Activated T-helper 2 cell treated with anti-CD3 and anti-CD28 coated beads, Interferon-gamma antibody, Interleukin-2, Interleukin-4, amounts not matched to agents 10 μg/mL and 5 μg/mL and 100 μg/mL, durations not matched to agents 14 hours and 24 hours and 36 hours (primary cell): Measurements from ENCODE around the gene ZFR2. TPM values are rescaled to one million over a fixed set of nuclear protein-coding genes. Genes with fewer than 3 reads are reported as not detected.
"Not testable (repeated sequence)": the region's sequence is repeated elsewhere in the genome, so short reads cannot be mapped to it uniquely, and the experiment has no call there.

ENCODE experiments used
- DNase-seq: peaks from one replicate; pipeline ENCODE4 v3.0.0; 2021; ENCODE audit warnings: low spot score
- H3K27ac Mint-ChIP-seq: one replicate; pipeline ENCODE4 v1.8.0; 2021; ENCODE audit warnings: mixed read lengths
- H3K27me3 Mint-ChIP-seq: one replicate; pipeline ENCODE4 v1.8.0; 2021; ENCODE audit warnings: low read depth, mixed read lengths
- H3K36me3 Mint-ChIP-seq: one replicate; pipeline ENCODE4 v1.8.0; 2021; ENCODE audit warnings: low read depth, mixed read lengths
- H3K4me1 Mint-ChIP-seq: one replicate; pipeline ENCODE4 v1.8.0; 2021; ENCODE audit warnings: low read depth, mixed read lengths
- H3K4me3 Mint-ChIP-seq: one replicate; pipeline ENCODE4 v1.8.0; 2021; ENCODE audit warnings: low read depth, mild to moderate bottlenecking, moderate library complexity, mixed read lengths
- H3K9me3 Mint-ChIP-seq: one replicate; pipeline ENCODE4 v1.8.0; 2021; ENCODE audit warnings: mixed read lengths
- intact Hi-C: fragments of 100-400 bp; cut with micrococcal nuclease; formaldehyde crosslinking; loops from one replicate; pipeline ENCODE4 v1.15.1; 2023
- total RNA-seq: library from RNA; stranded (reverse); gene quantifications from 2 replicates; pipeline ENCODE4 v1.2.3, GENCODE V29; 2022

The ZFR2 gene
- total RNA-seq, 1 donor from 2014 or later, result 0.27 TPM

GRCh38 chr19:3765121-3765520 is 103.7 kb downstream of the ZFR2 start:
- Mint-ChIP-seq H3K27me3 (no peaks in the 10 kb centered on the region), H3K4me1 (peaks cover 16% of the 10 kb centered on the region), H3K4me3 (no peak overlapping the region), H3K27ac (no peak overlapping the region), H3K36me3 (peaks cover 25% of the 10 kb centered on the region), H3K9me3 (no peaks in the 10 kb centered on the region)
- no peak for DNase-seq
- intact Hi-C loops, result loop anchor here (10.0 kb wide), 2 partner anchors 220 to 420 kb away; partner anchors contain the start of genes ANKRD24, EEF2 and SIRT6

- H3K27me3 Mint-ChIP-seq, result no peaks in the 10 kb centered on the region
- H3K4me1 Mint-ChIP-seq, result peaks cover 16% of the 10 kb centered on the region
- intact Hi-C loops, result loop anchor here (2.0 to 10.0 kb wide), 4 partner anchors 50 to 575 kb away; partner anchors contain the start of genes ANKRD24, EEF2, NCLN and SIRT6
- H3K9me3 Mint-ChIP-seq, result no peaks in the 10 kb centered on the region
- peak within 1 kb of the TSS; percentile 100 for H3K4me3 Mint-ChIP-seq
- DNase-seq, result peak; percentile 100
- H3K27ac Mint-ChIP-seq, result peak within 1 kb of the TSS; percentile 99
- H3K36me3 Mint-ChIP-seq, result peaks cover 31% of the 10 kb centered on the region
Measured at GRCh38 chr19:3762501-3763459, 106.1 kb downstream of the ZFR2 start, which contains the start of gene MRPL54. Gene MRPL54 (plus strand): TSS chr19:3762682. CDS start chr19:3762701, 19 bp downstream.

- Mint-ChIP-seq H3K27ac (peak overlapping the region; percentile 99), H3K4me1 (peaks cover 16% of the 10 kb centered on the region), H3K27me3 (no peaks in the 10 kb centered on the region), H3K4me3 (peak overlapping the region; percentile 100), H3K36me3 (peaks cover 31% of the 10 kb centered on the region), H3K9me3 (no peaks in the 10 kb centered on the region)
- intact Hi-C loops, result loop anchor here (2.0 to 10.0 kb wide), 4 partner anchors 51 to 575 kb away; partner anchors contain the start of genes ANKRD24, EEF2, NCLN and SIRT6
- DNase-seq, result no peak
Measured at GRCh38 chr19:3762130-3762473, 106.7 kb downstream of the ZFR2 start.

- intact Hi-C loops, result loop anchor here (2.0 to 10.0 kb wide), 4 partner anchors 51 to 574 kb away; partner anchors contain the start of genes ANKRD24, EEF2, NCLN and SIRT6
- Mint-ChIP-seq H3K4me3 (peak within 1 kb of the TSS; percentile 100), H3K4me1 (peaks cover 17% of the 10 kb centered on the region)
Measured at GRCh38 chr19:3761382-3762129, 107.3 kb downstream of the ZFR2 start, which contains the start of gene APBA3. Gene APBA3 (minus strand): TSS chr19:3761692. CDS start chr19:3760264, 1,428 bp downstream.

GRCh38 chr19:3760871-3761361 is 107.9 kb downstream of the ZFR2 start:
- intact Hi-C loops, result loop anchor here (5.0 to 10.0 kb wide), 3 partner anchors 224 to 574 kb away; partner anchors contain the start of genes ANKRD24, EEF2, NCLN and SIRT6
- peak overlapping the region; percentile 95 for H3K27ac Mint-ChIP-seq
- peak overlapping the region; percentile 100 for H3K4me3 Mint-ChIP-seq
- no peak for DNase-seq
- no peaks in the 10 kb centered on the region for H3K27me3 Mint-ChIP-seq
- H3K36me3 Mint-ChIP-seq, result peaks cover 28% of the 10 kb centered on the region
- H3K4me1 Mint-ChIP-seq, result peaks cover 14% of the 10 kb centered on the region
- no peaks in the 10 kb centered on the region for H3K9me3 Mint-ChIP-seq

More at GRCh38 chr19:3761382-3762129, 107.3 kb downstream of the ZFR2 start, which contains the start of gene APBA3:
- peaks cover 31% of the 10 kb centered on the region for H3K36me3 Mint-ChIP-seq
- peak within 1 kb of the TSS; percentile 99 for H3K27ac Mint-ChIP-seq
- DNase-seq, result peak; percentile 92
- H3K27me3 Mint-ChIP-seq, result no peaks in the 10 kb centered on the region
- H3K9me3 Mint-ChIP-seq, result no peaks in the 10 kb centered on the region

GRCh38 chr19:3759482-3760254 is 109.2 kb downstream of the ZFR2 start:
- intact Hi-C loops, result loop anchor here (5.0 to 10.0 kb wide), 3 partner anchors 225 to 572 kb away; partner anchors contain the start of genes ANKRD24, EEF2, NCLN and SIRT6

GRCh38 chr19:3758297-3758696 is 110.5 kb downstream of the ZFR2 start:
- not testable (repeated sequence) for H3K4me3 Mint-ChIP-seq

More at GRCh38 chr19:3759482-3760254, 109.2 kb downstream of the ZFR2 start:
- H3K27me3 Mint-ChIP-seq, result no peaks in the 10 kb centered on the region
- H3K4me3 Mint-ChIP-seq, result peak overlapping the region; percentile 100
- H3K27ac Mint-ChIP-seq, result no peak overlapping the region
- no peak for DNase-seq
- peaks cover 19% of the 10 kb centered on the region for H3K4me1 Mint-ChIP-seq
- H3K9me3 Mint-ChIP-seq, result no peaks in the 10 kb centered on the region
- H3K36me3 Mint-ChIP-seq, result peaks cover 36% of the 10 kb centered on the region

GRCh38 chr19:3757705-3758104 is 111.1 kb downstream of the ZFR2 start:
- intact Hi-C loops, H3K9me3 Mint-ChIP-seq, H3K27ac Mint-ChIP-seq, H3K27me3 Mint-ChIP-seq, H3K4me3 Mint-ChIP-seq, DNase-seq: not testable (repeated sequence)
- H3K36me3 Mint-ChIP-seq, result peaks cover 39% of the 10 kb centered on the region
- H3K4me1 Mint-ChIP-seq, result peaks cover 12% of the 10 kb centered on the region

More at GRCh38 chr19:3758297-3758696, 110.5 kb downstream of the ZFR2 start:
- H3K27me3 Mint-ChIP-seq, DNase-seq, intact Hi-C loops, H3K27ac Mint-ChIP-seq, H3K9me3 Mint-ChIP-seq: not testable (repeated sequence)
- Mint-ChIP-seq H3K4me1 (peaks cover 18% of the 10 kb centered on the region), H3K36me3 (peaks cover 42% of the 10 kb centered on the region)

Other genes with a start within 250 kb of the ZFR2 start
- gene CACTIN, start 242.2 kb downstream of the ZFR2 start, total RNA-seq, result 32.8 and 36.2 TPM in 2 replicates
- gene PIP5K1C, start 168.6 kb downstream of the ZFR2 start, total RNA-seq, result 22.5 and 23.6 TPM in 2 replicates
- gene TJP3, start 160.7 kb downstream of the ZFR2 start, total RNA-seq, result 0.41 and 0.48 TPM in 2 replicates
- 45.4 and 50.0 TPM in 2 replicates for gene APBA3, start 107.3 kb downstream of the ZFR2 start, total RNA-seq
- gene MRPL54, start 106.4 kb downstream of the ZFR2 start, total RNA-seq, result 98.0 and 99.6 TPM in 2 replicates
- gene RAX2, start 96.8 kb downstream of the ZFR2 start, total RNA-seq, result not detected in 2 replicates
- 25.4 and 27.5 TPM in 2 replicates for gene MATK, start 82.7 kb downstream of the ZFR2 start, total RNA-seq
- not detected in 2 replicates for gene ATCAY, start 11.6 kb upstream of the ZFR2 start, total RNA-seq
- not detected in 2 replicates for gene NMRK2, start 64.0 kb upstream of the ZFR2 start, total RNA-seq
- gene DAPK3, start 102.1 kb upstream of the ZFR2 start, total RNA-seq, result 40.1 and 43.3 TPM in 2 replicates
- 2,377 and 2,451 TPM in 2 replicates for gene EEF2, start 116.4 kb upstream of the ZFR2 start, total RNA-seq
- 31.5 and 36.3 TPM in 2 replicates for gene PIAS4, start 138.7 kb upstream of the ZFR2 start, total RNA-seq
- gene ZBTB7A, start 197.9 kb upstream of the ZFR2 start, total RNA-seq, result 39.9 and 41.2 TPM in 2 replicates